Measurements from ENCODE around the gene CPM.
"Not testable (repeated sequence)": the region's sequence is repeated elsewhere in the genome, so short reads cannot be mapped to it uniquely, and the experiment has no call there.

The CPM gene

DNA sequence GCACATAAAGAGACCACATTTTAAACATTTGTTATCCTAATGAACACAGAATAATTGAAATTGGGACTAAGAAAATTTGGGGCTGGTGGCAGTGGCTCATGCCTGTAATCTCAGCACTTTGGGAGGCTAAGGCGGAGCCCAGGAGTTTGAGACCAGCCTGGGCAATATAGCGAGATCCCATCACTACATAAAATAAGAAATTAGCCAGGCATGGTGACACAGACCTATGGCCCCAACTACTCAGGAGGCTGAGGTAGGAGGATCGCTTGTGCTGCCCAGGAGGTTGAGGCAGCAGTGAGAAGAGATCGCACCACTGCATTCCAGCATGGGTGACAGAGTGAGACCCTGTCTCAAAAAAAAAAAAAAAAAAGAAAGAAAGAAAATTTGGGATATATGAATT is 59.7 kb downstream of the CPM start:
- no peak for DNase-seq

DNA sequence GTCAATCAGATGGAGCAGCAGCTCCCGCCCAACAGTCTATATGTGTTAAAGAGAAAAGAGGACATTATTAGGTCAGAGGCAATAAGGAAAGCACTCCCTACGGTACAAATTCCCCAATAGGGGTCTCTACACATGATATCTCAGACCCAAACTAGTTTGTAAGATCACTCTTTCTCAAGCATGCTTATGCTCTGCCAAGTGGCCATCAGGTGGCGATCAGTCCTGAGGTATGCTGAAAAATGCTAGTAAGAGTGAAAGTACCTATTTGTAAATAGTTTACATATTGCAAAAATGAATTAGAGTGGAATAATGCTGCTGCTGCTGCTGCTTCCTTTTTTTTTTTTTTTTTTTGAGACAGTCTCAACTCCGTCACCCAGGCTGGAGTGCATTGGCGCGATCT is 61.0 kb downstream of the CPM start:
- DNase-seq, result no peak

DNA sequence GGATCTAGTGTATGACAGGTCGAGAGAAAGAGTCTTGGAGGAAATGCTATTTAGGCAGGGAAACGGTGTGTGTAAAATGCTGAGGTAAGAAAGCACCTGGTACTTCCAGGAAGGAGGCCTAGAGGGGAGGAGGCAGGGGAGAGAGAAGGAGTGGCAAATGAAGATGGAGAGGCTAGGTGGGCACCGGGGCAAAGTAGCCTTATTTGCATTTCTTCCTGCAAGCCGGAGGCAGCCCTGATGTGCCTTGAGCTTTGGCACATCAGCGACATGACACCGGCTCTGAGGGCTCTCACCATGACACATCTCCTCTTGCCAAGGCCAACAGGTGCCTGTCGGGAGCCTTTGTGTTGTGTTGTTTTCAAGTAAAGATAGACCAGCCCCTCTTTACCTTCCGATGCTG is 61.6 kb downstream of the CPM start:
- DNase-seq, result no peak

DNA sequence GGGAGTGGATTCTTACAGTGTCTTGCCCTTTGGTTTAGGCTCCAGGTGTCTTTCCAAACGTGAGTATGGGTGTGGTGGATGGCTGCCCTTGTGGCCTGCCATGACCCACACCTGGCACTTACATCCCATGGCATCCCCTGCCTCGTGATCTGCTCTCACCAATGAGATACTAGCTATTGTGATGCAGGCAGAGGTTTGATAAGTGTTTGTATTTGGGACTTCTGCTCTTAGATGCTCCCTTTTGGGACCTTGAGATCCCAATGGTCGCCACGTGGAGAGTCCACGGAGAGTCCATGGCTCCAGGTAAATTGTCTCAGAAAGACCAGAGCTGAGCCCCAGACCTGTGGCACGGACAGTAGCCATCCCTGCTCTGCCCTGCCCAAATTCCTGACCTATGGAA is 62.5 kb downstream of the CPM start:
- no peak for DNase-seq

DNA sequence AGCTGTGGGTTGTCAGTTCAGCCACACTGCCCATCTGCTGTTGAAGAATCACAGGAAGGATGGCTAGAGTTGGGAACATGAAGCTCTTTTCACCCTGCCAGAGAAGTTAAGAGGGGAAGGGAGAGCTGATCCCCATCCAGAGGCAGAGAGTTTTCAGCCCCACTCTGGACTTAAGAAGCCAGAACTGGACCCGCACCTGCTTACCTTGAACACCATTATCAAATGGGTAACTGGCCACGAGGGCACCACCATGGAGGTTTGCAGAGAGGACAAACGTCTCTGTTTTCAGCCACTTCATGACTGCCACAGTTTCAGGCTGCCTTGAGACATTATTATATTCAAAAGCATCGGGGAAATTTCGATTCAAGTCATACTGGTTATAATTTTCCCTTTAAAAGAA is 63.0 kb downstream of the CPM start:
- no peak for DNase-seq

DNA sequence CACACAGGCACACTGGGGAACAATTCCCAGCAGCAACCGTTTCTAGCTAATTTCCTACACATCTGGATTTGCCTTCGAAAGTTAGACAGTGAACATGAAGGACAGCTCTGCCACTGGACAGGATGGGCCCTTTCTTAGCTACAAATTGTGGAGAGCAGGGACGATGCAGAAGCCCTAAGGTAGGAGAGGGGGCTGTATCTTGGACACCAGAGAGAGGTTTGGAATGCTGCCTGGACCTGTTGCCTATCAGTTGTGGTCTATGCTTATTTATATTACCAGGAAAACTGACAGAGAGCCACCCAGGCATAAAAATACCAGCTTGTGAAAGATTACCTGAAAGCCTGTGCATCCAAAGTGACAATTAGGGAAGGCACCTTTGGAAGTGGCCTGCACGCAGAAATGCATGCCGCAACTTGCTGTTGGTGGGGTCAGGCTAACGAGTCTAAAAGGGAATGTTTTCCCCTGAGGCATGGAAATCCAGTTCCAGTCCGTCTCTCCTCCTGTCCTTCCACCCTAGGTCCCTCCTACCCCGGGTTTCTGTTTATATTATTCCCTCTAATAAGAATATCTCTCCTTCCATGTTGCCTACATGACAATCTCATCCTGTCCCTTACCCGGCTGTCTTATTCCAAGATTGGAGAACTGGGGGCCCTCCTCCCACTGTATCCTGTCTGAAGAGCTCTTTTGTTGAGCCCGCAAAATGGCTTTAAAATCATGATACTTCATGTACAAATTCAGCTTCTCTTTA is 64.8 kb downstream of the CPM start:
- DNase-seq, result no peak

DNA sequence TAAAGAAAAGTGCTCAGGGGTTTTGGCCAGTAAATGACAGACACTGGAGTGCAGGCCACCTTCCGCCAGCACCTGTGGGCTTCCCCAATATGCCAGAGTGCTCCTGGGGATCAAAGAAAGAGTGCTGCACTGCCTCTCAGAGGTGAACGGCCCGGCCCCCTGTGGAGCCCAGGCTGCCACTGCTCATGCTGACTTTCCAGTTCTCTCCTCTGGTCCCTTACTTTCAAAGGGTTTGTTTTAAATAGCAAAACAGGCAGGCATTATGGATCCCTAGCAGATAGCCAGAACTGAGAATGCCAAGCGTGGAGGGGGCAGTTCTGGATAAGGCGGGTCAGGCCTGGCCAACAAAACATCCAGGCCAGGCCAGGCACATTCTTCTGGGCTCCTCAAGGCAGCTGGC is 65.4 kb downstream of the CPM start:
- no peak for DNase-seq

DNA sequence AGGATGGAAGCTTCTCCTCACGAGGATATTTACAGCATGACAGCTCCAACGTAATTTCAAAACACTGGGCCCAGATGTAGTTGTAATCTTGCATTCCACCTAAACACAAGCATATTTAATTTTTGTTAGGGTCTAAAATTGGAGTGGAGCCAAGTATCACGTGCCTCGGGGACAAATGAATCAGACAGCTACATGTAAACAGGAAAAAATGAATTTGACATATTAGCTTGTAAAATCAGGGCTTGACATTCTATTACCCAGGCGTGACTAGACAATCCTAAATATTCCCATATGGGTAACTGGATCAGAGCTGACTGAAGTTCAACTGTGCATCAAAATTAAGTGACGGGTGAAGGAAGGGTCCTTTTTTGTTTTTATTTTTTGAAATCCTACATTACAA is 66.0 kb downstream of the CPM start:
- no peak for DNase-seq

DNA sequence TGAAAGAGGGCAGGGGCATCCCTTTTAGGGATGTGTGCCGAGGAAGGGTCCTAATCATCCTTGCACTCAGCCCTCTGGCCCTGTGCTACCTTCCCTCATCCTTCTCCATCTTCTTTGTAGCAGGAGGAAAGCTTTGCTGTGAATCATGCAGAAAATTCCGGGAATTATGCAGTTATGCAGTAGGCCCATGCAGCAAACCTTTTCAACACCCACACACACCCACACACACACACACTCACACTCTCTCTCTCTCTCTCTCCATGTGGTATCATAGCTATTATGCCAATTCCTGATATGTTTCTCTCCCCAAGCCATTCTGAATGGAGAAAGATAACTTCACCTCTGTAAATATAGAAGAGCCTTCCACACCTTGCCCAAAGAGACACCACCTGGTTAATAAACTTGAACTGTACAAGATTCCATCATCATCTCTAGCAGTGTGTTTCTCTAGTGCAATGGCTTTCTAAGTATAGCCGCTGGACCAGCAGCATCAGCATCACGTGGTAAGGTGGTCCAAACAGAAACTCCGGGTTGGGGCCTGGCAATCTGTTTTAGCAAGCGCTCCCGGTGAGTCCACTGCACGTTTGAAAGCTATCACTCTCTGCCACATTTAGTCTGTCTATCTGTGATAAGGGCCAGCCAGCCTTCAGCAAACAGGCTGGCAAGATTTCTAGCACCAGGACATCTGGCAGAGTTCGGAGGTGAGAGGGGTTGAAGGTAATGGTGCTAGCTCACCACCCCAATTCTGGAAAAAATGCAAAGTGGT is 67.4 kb downstream of the CPM start:
- no peak for DNase-seq

DNA sequence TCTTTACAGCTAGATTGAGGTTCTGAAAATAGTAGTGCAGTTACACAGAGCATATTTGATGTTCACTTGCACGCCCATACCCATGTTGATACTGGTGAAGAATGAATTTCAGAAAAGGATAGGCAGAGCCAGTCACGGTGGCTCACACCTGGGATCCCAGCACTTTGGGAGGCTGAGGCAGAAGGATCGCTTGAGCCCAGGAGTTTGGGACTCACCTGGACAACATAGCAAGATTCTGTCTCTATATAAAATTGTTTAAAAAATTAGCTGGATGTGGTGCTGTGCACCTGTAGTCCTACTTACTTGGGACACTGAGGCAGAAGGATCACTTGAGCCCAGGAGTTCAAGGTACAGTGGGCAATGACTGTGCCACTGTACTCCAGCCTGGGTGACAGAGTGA is 68.4 kb downstream of the CPM start:
- DNase-seq, result no peak

DNA sequence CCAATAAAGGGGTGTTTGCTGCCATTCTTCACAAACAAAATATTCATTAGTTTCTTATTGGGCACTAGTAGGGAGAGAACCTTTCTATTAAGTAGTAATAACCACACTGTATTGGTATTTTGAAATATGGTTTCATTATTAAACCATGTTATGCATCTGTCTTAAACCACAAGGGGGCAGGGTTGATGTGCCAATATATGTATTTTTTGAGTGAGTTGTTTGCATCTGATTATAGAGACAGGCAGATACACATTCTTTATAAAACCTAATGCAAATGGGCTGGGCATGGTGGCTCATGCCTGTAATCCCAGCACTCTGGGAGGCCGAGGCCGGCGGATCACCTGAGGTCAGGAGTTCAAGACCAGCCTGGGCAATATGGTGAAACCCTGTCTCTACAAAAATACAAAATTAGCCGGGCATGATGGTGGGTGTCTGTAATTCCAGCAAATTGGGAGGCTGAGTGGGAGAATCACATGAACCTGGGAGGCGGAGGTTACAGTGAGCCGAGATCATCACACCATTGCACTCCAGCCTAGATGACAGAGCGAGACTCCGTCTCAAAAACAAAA is 69.0 kb downstream of the CPM start:
- not testable (repeated sequence) for DNase-seq

DNA sequence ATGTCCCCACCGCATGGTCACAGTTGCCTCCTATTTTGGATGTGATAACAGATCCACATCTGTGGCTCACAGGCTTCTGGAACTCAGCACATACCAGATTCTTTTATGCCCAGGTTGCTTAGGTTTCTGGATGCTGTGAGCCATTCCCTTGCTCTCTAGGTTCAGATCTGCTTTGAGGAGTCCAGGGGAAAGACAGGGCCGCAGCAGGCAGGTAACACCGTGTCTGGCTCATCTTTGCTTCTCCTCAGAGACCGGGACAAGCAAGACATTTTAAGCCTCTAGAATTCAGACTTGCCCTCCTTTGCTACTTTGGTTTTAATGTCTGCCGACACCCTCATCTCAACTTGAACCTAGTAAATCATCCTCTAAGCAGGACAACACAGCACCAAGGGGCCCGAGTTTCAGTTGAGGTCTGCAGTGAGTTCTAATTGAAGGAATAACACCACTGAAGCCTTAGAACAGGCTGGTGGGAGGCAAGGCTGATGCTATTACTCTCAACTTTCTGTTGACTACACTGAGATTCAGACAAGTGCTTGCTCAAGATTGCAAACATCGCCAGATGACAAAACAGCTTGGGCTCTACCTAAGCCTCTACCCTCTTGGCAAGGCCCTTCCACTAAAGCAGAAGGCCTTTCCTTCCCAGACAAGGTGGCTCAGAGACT is 69.7 kb downstream of the CPM start:
- DNase-seq, result no peak

DNA sequence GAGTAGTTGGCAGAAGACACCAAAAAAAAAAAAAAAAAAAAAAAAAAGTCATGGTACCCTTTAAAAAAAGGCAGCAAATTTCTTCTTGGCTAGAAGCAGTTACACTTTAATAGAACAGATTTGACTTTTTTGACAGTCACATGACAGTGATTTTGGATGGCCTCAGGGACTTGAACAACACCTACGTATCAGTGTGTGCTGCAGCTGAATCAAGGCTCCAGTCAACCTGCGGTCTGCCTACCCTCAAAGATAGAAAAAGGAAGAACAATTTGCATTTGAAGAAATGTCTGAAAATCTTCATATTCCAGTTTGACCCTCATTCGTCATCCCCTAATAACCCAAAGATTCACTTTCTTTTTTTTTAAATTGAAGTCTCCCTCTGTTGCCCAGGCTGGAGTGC is 71.1 kb downstream of the CPM start:
- DNase-seq, result no peak

DNA sequence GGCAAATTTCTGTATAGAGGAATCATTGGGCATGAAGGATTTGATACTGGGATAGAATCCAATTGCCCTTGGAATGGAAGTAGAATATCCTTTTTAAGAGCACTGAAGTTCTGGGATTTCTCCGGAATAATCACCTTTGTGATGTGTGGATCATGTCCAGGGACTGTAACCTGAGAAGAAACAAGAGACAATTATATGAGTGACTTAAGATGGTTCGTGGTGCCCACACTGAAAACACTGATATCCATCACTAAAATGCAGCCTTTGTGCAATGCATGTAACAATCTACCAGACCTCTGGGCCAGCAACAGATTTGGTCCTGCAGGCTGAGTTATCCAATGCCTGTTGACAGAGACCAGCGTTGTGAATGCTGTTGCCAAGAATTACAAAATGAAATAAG is 76.5 kb downstream of the CPM start:
- no peak for DNase-seq

DNA sequence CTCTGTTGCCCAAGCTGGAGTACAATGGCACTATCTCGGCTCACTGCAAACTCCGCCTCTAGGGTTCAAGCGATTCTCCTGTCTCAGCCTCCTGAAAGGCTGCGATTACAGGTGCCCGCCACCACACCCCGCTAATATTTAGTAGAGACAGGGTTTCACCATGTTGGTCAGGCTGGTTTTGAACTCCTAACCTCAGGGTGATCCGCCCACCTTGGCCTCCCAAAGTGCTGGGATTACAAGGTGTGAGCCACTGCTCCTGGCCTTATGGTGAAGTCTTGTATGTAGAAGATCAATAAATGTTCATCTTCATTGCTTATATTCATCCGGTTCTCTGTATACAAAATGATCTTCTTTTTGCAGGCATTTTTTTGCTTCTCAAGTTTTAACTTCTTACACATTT is 77.2 kb downstream of the CPM start:
- DNase-seq, result no peak

DNA sequence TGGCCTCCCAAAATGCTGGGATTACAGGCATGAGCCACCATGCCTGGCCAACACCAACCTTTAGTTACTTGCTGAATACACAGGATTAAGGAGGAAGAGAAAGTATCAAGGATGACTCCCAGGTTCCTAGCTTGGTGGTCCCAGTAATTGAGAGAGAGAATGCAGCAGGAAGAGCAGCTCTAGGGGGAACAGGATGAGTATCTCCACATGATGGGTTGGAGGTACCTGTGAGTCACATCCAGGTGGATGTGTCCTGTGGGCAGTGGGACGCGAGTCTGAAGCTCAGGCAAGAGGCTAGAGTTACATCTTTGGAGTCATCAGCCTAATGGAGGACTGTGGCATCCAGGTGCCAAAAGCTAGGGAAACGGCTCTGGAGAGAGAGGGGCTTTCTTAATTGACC is 77.9 kb downstream of the CPM start:
- no peak for DNase-seq

DNA sequence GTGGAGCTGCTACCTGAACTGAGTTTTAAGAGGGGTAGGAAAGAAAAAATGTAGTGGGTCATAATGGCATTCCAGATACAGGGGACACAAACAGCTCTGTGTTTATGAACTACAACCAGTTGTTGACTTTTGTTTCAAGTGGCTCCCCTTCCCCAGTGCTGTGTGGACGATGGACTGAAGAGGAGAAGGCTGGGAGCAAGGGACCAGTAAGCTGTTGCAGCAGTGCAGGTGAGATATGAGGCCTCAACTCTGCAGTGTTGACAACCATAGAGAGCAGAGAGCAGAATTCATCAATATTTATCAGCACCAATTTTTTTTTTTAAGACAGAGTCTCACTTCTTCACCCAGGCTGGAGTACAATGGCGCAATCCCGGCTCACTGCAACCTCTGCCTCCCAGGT is 78.4 kb downstream of the CPM start:
- no peak for DNase-seq

DNA sequence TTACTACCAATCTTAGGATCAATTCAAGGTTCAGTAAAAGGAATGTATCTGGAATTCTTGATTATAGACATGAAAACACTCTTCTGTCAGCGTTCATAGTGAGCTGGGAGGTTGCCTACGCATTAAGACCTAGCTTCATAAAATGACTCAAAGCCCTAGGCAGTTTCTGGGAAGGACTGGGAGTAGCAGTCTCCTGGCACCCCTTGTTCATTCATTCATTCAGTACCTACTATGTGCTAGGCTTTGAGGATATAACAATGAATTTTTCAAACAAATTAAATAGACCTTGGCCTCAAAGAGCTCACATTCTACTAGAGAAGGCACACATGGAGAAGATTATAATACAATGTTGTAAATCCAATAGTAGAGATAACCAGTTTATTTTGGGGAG is 78.9 kb downstream of the CPM start:
- no peak for DNase-seq

DNA sequence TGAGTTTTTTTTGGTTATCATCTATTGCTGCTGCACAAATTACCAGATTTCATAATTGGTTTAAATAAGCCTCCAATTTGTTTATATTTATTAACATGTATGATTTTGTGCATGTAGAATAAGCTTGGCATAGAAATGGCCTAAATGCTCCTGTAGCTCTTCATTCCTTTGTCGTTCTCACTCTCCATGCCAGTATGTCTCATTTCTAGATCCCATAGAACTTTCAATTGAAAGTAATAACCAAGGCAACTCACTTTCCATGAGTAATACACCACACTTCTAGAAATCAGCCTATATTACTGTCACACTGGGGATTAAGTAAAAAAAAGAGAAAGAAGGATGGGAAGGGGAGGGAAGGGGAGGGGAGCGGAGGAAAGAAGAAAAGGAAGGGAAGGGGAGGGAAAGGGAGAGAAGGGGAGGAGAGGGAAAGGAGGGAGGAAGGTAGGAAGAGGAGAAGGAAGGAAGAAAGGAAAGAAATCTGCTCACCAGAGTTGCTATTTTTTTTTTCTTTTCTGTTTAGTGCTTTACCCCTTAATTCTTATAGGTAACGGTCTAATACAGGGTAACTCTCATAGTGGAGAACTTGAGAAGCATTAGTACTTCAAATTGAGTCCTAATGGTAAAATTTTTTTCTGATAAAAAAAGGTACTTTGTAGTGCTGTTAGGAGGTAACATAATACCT is 79.4 kb downstream of the CPM start:
- no peak for DNase-seq

DNA sequence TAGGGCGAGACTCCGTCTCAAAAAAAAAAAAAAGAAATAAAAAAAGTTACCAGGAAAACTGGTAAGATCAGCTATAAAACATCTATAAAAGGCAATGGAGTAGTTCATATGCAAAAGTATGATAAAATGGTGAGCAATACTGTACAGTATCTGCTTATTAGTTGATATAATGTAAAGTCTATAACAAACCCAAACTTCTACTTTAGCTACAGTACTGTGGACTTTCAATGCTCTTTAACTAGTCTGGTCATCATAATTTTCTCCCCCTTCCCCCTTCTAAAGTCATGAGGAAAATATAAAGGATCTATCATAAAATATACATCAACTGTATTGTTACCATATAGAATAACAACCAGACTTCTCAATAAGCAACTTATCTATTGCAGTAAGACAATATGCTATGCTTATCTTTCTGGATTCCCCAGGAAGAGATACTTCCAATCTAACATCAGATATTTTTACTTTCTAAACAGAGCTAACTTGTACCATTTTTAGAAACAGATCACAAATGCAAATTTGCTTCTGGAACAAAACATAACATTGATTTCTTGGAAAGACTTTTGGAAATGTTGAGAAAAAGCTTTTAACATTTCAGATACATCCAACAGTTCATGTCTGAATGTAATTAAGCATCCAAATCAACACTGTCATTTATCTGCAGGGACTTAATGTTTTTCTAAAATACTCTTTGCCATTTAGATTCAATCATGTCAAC is 81.2 kb downstream of the CPM start:
- no peak for DNase-seq

DNA sequence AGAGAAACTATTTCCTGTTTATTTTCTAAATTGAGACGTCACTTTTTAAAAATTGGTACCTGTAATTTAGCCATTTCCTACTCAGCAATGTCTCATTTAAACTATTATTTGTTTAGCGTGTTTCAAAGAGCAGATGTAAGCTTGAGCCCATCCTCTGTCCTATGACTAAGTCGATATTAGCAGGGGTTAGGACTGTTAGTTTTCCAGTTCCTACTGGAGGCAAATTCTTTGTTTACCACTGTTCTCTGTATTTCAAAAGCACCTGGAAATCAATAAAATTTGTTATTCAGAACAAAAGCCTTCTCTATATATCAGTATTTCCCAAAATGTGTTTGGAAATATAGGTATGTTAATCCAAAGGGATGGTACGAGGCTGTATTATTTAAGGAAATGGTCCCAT is 82.6 kb downstream of the CPM start:
- DNase-seq, result no peak

DNA sequence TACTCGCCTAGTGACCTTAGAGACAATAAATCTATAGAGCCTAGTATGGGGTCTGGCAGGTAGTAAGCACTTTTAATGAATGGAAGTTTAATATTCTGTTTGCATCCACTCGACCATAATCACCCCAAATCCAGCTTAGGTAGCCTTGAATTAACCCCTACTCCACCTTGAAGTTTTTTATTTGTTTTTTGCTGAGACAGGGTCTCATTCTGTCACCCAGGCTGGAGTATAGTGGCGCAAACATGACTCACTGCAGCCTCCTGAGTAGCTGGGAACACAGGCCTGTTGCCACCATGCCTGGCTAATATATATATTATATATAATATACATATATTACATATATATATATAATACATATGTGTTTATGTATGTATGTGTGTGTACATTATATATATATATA is 86.2 kb downstream of the CPM start:
- DNase-seq, result no peak
